GM23338 (cell line): ENCODE measurements around the gene CEBPZ. TPM values are rescaled to one million over a fixed set of nuclear protein-coding genes. Genes with fewer than 3 reads are reported as not detected.

Experiments used
- ATAC-seq: fragments of 200-7000 bp; cut with Tn5 transposase; 3 replicates; pipeline ENCODE4 v1.9.1; 2020
- DNase-seq: peaks from one replicate; pipeline ENCODE4 v3.0.0-alpha.2; 2015; ENCODE audit warnings: low spot score
- H2AFZ ChIP-seq: fragments of 200-600 bp; sonication (generic); 2 replicates; pipeline ENCODE4 v1.8.0; 2016; ENCODE audit warnings: antibody characterized with exemption, mild to moderate bottlenecking, moderate library complexity
- H3F3A ChIP-seq: fragments of 200-600 bp; sonication (generic); replicated peaks from 2 replicates; pipeline ENCODE4 v1.8.0; 2017; ENCODE audit warnings: antibody characterized with exemption, mixed run types, low read depth
- H3K27ac ChIP-seq: fragments of 200-600 bp; sonication (generic); 2 replicates; pipeline ENCODE4 v1.6.1; 2016; ENCODE audit warnings: low read depth
- H3K27me3 ChIP-seq: fragments of 200-600 bp; sonication (generic); 2 replicates; pipeline ENCODE4 v1.8.0; 2016; ENCODE audit warnings: mild to moderate bottlenecking, mixed run types, moderate library complexity; ENCODE audit not compliant: insufficient read depth
- H3K36me3 ChIP-seq: fragments of 200-600 bp; sonication (generic); 2 replicates; pipeline ENCODE4 v1.8.0; 2016; ENCODE audit warnings: mild to moderate bottlenecking; ENCODE audit not compliant: insufficient read depth
- H3K4me1 ChIP-seq: fragments of 200-600 bp; sonication (generic); 2 replicates; pipeline ENCODE4 v1.8.0; 2016; ENCODE audit warnings: mild to moderate bottlenecking, moderate library complexity; ENCODE audit not compliant: insufficient read depth
- H3K4me2 ChIP-seq: fragments of 200-600 bp; sonication (generic); 2 replicates; pipeline ENCODE4 v1.7.1; 2017; ENCODE audit warnings: mixed run types
- H3K4me3 ChIP-seq: fragments of 200-600 bp; sonication (generic); 2 replicates; pipeline ENCODE4 v1.6.1; 2016; ENCODE audit warnings: mixed run types
- H3K79me2 ChIP-seq: fragments of 200-600 bp; sonication (generic); replicated peaks from 2 replicates; pipeline ENCODE4 v1.8.0; 2017; ENCODE audit warnings: mild to moderate bottlenecking; ENCODE audit not compliant: insufficient read depth
- H3K9me2 ChIP-seq: fragments of 200-600 bp; sonication (generic); 2 replicates; pipeline ENCODE4 v1.8.0; 2017; ENCODE audit not compliant: insufficient read depth
- H4K20me1 ChIP-seq: fragments of 200-600 bp; sonication (generic); replicated peaks from 2 replicates; pipeline ENCODE4 v1.8.0; 2017; ENCODE audit warnings: mild to moderate bottlenecking; ENCODE audit not compliant: insufficient read depth
- H3K27ac Mint-ChIP-seq: 2 replicates; pipeline ENCODE4 v1.8.0; 2020; ENCODE audit warnings: inconsistent platforms, mild to moderate bottlenecking, moderate library complexity, mixed read lengths
- H3K27me3 Mint-ChIP-seq: 3 replicates; pipeline ENCODE4 v1.8.0; 2022; ENCODE audit warnings: low read depth, mild to moderate bottlenecking, moderate library complexity, mixed read lengths, inconsistent platforms; ENCODE audit not compliant: insufficient read depth, poor library complexity
- H3K36me3 Mint-ChIP-seq: 3 replicates; pipeline ENCODE4 v1.8.0; 2021; ENCODE audit warnings: low read depth, mild to moderate bottlenecking, inconsistent platforms, moderate library complexity, mixed read lengths
- H3K4me1 Mint-ChIP-seq: 3 replicates; pipeline ENCODE4 v1.8.0; 2020; ENCODE audit warnings: mild to moderate bottlenecking, inconsistent platforms, mixed read lengths
- H3K4me3 Mint-ChIP-seq: 3 replicates; pipeline ENCODE4 v1.8.0; 2021; ENCODE audit warnings: moderate library complexity, mild to moderate bottlenecking, inconsistent platforms, mixed read lengths
- H3K9me3 Mint-ChIP-seq: 3 replicates; pipeline ENCODE4 v1.8.0; 2020; ENCODE audit warnings: moderate library complexity, mild to moderate bottlenecking, inconsistent platforms, mixed read lengths
- EZH2 ChIP-seq: fragments of 200-600 bp; sonication (generic); IDR thresholded peaks from one replicate; pipeline ENCODE4 v1.8.0; 2017; ENCODE audit warnings: antibody characterized with exemption, mild to moderate bottlenecking, low read depth; ENCODE audit not compliant: unreplicated experiment
- EZH2phosphoT487 ChIP-seq: fragments of 200-600 bp; sonication (generic); IDR thresholded peaks from one replicate; pipeline ENCODE4 v1.8.1; 2018; ENCODE audit warnings: antibody characterized with exemption; ENCODE audit not compliant: unreplicated experiment
- NANOG ChIP-seq: IDR thresholded peaks from 2 replicates; pipeline ENCODE4 v1.6.1; 2016; ENCODE audit warnings: antibody characterized with exemption, borderline replicate concordance
- POLR2AphosphoS5 ChIP-seq: IDR thresholded peaks from 2 replicates; pipeline ENCODE4 v1.6.1; 2016; ENCODE audit warnings: antibody characterized with exemption, low read depth
- STAT1 ChIP-seq: IDR thresholded peaks from one replicate; pipeline ENCODE4 v1.6.1; 2016; ENCODE audit warnings: antibody characterized with exemption; ENCODE audit not compliant: unreplicated experiment
- ZNF114 ChIP-seq: fragments of 250-450 bp; sonication (Bioruptor Pico); IDR thresholded peaks from 2 replicates; pipeline ENCODE4 v1.5.0; 2020; ENCODE audit warnings: mild to moderate bottlenecking, moderate library complexity
- ZNF331 ChIP-seq: fragments of 250-450 bp; sonication (Bioruptor Pico); IDR thresholded peaks from 2 replicates; pipeline ENCODE4 v1.5.0; 2020; ENCODE audit warnings: low read depth, mild to moderate bottlenecking, moderate library complexity
- polyA plus RNA-seq: library from polyadenylated mRNA; unstranded; fragments of >200 nt; fragmentation: Nextera tagmentation; extraction: Ambion mirVana; gene quantifications from 2 replicates; pipeline ENCODE4 v1.2.1, GENCODE V29; 2016
- total RNA-seq: library from RNA; depleted of rRNA; stranded (reverse); fragments of >200 nt; shearing (Covaris generic); gene quantifications from 2 replicates; pipeline ENCODE4 v1.2.3, GENCODE V29; 2014
- TF ChIP-seq, protein P1 (sequence below), 2 experiments: fragments of 200-600 bp in 1 of 2; sonication (generic) in 1 of 2; conservative IDR thresholded peaks; 2 replicates each; pipeline versions ENCODE4 v1.5.1 to v1.6.1; 2016 to 2017; ENCODE audit warnings: antibody characterized with exemption in 2 of 2, low read depth in 2 of 2, mild to moderate bottlenecking in 2 of 2, moderate library complexity in 1 of 2
- TF ChIP-seq, protein P2 (sequence below): IDR thresholded peaks from 2 replicates; pipeline ENCODE4 v1.6.1; 2016; ENCODE audit warnings: antibody characterized with exemption
- TF ChIP-seq, protein P3 (sequence below): fragments of 250-450 bp; sonication (Bioruptor Pico); IDR thresholded peaks from 2 replicates; pipeline ENCODE4 v1.5.0; 2020; ENCODE audit warnings: mild to moderate bottlenecking, moderate library complexity

Gene CEBPZ
- total and polyA plus RNA-seq, 2 experiments from 2014 or later = 133 to 185 TPM

DNA sequence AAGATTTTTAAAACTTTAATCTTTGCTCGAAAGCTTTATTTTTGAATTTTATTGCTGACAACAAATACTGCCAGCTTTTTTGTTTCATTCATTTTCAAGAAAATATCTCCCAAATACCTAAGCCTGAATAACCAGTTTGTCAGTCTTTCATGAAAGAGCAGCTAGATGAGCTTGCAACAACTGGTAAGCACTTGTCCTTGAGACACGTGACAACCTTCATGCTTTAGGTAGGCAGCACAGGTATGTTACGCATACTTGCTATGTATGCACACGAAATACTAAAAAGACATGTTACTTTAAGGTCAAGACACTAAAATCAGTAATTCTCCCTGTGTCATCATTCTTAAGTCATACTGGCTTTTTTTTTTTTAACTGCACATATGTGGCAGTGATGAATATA is 12.3 kb downstream of the CEBPZ start:
- Histone ChIP-seq H3K36me3 (peaks cover 84% of the 10 kb centered on the region), H3F3A (peaks cover 14% of the 10 kb centered on the region; the same call in 1 of the 2 replicates), H4K20me1 (peaks cover 10% of the 10 kb centered on the region; the same call in 1 of the 2 replicates), H3K27ac (peak overlapping the region; percentile 56), H3K79me2 (peaks cover 65% of the 10 kb centered on the region), H3K4me3 (no peak overlapping the region), H3K27me3 (no peaks in the 10 kb centered on the region), H3K4me2 (no peak overlapping the region), H3K9me2 (no peaks in the 10 kb centered on the region), H2AFZ (no peak overlapping the region), H3K4me1 (peaks cover 7% of the 10 kb centered on the region)
- Mint-ChIP-seq H3K4me1 (peaks cover 9% of the 10 kb centered on the region; the same call in 2 of the 3 replicates), H3K4me3 (no peak overlapping the region), H3K27me3 (peaks cover 2% of the 10 kb centered on the region), H3K27ac (no peak overlapping the region), H3K9me3 (no peaks in the 10 kb centered on the region), H3K36me3 (peaks cover 93% of the 10 kb centered on the region)
- ATAC-seq (no peak), DNase-seq (no peak)
- TF ChIP-seq ZNF114 (CRISPR knock-in tag) (no peak), EZH2 (no peak), NANOG (no peak), POLR2AphosphoS5 (no peak), EZH2phosphoT487 (no peak), STAT1 (no peak)
- TF ChIP-seq, protein P1, sequence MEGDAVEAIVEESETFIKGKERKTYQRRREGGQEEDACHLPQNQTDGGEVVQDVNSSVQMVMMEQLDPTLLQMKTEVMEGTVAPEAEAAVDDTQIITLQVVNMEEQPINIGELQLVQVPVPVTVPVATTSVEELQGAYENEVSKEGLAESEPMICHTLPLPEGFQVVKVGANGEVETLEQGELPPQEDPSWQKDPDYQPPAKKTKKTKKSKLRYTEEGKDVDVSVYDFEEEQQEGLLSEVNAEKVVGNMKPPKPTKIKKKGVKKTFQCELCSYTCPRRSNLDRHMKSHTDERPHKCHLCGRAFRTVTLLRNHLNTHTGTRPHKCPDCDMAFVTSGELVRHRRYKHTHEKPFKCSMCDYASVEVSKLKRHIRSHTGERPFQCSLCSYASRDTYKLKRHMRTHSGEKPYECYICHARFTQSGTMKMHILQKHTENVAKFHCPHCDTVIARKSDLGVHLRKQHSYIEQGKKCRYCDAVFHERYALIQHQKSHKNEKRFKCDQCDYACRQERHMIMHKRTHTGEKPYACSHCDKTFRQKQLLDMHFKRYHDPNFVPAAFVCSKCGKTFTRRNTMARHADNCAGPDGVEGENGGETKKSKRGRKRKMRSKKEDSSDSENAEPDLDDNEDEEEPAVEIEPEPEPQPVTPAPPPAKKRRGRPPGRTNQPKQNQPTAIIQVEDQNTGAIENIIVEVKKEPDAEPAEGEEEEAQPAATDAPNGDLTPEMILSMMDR (conservative IDR thresholded peaks at IDR 0.05; ENCODE audit: low read depth in 2 of 2) = no peak

DNA sequence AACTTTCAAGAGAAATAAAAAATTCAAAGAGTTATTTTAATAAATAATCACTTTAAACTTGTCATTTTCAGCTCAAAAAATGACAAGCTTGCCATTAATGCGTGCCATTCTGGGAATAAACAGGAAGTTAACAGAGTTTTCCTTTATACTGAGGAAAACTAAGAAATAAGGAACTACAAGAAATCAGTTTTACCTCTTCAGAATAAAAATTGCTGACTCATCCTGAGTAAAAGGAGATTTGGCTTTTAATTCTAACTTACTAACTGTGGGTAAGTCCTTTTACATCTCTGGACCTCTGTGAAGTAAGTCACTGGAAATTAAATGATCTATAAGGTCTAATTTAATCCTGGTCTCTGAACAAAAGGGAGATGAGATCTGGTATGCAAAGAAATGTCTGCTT is 16.1 kb downstream of the CEBPZ start:
- peak overlapping the region; percentile 71 for H3K27ac ChIP-seq
- H3K4me1 Mint-ChIP-seq = peaks cover 7% of the 10 kb centered on the region; the same call in 2 of the 3 replicates
- no peak overlapping the region for H3K4me3 ChIP-seq
- H3K79me2 ChIP-seq = peaks cover 41% of the 10 kb centered on the region
- H3K36me3 Mint-ChIP-seq = peaks cover 92% of the 10 kb centered on the region
- no peaks in the 10 kb centered on the region for H3K9me2 ChIP-seq
- no peak overlapping the region for H3K4me2 ChIP-seq
- H2AFZ ChIP-seq = no peak overlapping the region
- peaks cover 14% of the 10 kb centered on the region; the same call in 1 of the 2 replicates for H3F3A ChIP-seq
- H3K4me3 Mint-ChIP-seq = no peak overlapping the region
- H3K27me3 Mint-ChIP-seq = peaks cover 2% of the 10 kb centered on the region
- ATAC-seq (no peak), DNase-seq (no peak)
- H3K36me3 ChIP-seq = peaks cover 83% of the 10 kb centered on the region
- H3K27ac Mint-ChIP-seq = peak overlapping the region; percentile 84
- H3K27me3 ChIP-seq = no peaks in the 10 kb centered on the region
- H4K20me1 ChIP-seq = no peaks in the 10 kb centered on the region
- H3K4me1 ChIP-seq = no peaks in the 10 kb centered on the region
- peaks cover 6% of the 10 kb centered on the region; the same call in 2 of the 3 replicates for H3K9me3 Mint-ChIP-seq
- TF ChIP-seq ZNF331 (CRISPR knock-in tag) (no peak), ZNF114 (CRISPR knock-in tag) (no peak), POLR2AphosphoS5 (no peak), STAT1 (no peak)
- TF ChIP-seq, protein P2, sequence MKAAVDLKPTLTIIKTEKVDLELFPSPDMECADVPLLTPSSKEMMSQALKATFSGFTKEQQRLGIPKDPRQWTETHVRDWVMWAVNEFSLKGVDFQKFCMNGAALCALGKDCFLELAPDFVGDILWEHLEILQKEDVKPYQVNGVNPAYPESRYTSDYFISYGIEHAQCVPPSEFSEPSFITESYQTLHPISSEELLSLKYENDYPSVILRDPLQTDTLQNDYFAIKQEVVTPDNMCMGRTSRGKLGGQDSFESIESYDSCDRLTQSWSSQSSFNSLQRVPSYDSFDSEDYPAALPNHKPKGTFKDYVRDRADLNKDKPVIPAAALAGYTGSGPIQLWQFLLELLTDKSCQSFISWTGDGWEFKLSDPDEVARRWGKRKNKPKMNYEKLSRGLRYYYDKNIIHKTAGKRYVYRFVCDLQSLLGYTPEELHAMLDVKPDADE = no peak
- TF ChIP-seq, protein P3, sequence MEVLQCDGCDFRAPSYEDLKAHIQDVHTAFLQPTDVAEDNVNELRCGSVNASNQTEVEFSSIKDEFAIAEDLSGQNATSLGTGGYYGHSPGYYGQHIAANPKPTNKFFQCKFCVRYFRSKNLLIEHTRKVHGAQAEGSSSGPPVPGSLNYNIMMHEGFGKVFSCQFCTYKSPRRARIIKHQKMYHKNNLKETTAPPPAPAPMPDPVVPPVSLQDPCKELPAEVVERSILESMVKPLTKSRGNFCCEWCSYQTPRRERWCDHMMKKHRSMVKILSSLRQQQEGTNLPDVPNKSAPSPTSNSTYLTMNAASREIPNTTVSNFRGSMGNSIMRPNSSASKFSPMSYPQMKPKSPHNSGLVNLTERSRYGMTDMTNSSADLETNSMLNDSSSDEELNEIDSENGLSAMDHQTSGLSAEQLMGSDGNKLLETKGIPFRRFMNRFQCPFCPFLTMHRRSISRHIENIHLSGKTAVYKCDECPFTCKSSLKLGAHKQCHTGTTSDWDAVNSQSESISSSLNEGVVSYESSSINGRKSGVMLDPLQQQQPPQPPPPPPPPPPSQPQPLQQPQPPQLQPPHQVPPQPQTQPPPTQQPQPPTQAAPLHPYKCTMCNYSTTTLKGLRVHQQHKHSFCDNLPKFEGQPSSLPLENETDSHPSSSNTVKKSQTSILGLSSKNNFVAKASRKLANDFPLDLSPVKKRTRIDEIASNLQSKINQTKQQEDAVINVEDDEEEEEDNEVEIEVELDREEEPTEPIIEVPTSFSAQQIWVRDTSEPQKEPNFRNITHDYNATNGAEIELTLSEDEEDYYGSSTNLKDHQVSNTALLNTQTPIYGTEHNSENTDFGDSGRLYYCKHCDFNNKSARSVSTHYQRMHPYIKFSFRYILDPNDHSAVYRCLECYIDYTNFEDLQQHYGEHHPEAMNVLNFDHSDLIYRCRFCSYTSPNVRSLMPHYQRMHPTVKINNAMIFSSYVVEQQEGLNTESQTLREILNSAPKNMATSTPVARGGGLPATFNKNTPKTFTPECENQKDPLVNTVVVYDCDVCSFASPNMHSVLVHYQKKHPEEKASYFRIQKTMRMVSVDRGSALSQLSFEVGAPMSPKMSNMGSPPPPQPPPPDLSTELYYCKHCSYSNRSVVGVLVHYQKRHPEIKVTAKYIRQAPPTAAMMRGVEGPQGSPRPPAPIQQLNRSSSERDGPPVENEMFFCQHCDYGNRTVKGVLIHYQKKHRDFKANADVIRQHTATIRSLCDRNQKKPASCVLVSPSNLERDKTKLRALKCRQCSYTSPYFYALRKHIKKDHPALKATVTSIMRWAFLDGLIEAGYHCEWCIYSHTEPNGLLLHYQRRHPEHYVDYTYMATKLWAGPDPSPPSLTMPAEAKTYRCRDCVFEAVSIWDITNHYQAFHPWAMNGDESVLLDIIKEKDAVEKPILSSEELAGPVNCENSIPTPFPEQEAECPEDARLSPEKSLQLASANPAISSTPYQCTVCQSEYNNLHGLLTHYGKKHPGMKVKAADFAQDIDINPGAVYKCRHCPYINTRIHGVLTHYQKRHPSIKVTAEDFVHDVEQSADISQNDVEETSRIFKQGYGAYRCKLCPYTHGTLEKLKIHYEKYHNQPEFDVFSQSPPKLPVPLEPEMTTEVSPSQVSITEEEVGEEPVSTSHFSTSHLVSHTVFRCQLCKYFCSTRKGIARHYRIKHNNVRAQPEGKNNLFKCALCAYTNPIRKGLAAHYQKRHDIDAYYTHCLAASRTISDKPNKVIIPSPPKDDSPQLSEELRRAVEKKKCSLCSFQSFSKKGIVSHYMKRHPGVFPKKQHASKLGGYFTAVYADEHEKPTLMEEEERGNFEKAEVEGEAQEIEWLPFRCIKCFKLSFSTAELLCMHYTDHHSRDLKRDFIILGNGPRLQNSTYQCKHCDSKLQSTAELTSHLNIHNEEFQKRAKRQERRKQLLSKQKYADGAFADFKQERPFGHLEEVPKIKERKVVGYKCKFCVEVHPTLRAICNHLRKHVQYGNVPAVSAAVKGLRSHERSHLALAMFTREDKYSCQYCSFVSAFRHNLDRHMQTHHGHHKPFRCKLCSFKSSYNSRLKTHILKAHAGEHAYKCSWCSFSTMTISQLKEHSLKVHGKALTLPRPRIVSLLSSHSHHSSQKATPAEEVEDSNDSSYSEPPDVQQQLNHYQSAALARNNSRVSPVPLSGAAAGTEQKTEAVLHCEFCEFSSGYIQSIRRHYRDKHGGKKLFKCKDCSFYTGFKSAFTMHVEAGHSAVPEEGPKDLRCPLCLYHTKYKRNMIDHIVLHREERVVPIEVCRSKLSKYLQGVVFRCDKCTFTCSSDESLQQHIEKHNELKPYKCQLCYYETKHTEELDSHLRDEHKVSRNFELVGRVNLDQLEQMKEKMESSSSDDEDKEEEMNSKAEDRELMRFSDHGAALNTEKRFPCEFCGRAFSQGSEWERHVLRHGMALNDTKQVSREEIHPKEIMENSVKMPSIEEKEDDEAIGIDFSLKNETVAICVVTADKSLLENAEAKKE (CRISPR knock-in tag) = no peak
